PFSK-1 (cell line): ENCODE results near the gene PTDSS2.

Experiments
- POLR2AphosphoS5 ChIP-seq: IDR thresholded peaks from 2 replicates; pipeline ENCODE4 v1.6.1; 2012; ENCODE audit warnings: low read depth, mild to moderate bottlenecking, control low read depth, low read length, moderate library complexity
- REST ChIP-seq, 2 experiments: IDR thresholded peaks; 2 replicates each; pipeline versions ENCODE4 v1.6.1 to v1.8.0; 2011 to 2012; ENCODE audit warnings: low read depth in 2 of 2, low read length in 2 of 2, control low read depth in 1 of 2, inconsistent platforms in 1 of 2, mild to moderate bottlenecking in 1 of 2, moderate library complexity in 1 of 2; ENCODE audit not compliant: insufficient read depth in 1 of 2
- SIN3A ChIP-seq: IDR thresholded peaks from 2 replicates; pipeline ENCODE4 v1.6.1; 2012; ENCODE audit warnings: mild to moderate bottlenecking, low read length, moderate library complexity, borderline replicate concordance; ENCODE audit not compliant: insufficient read depth
- TAF1 ChIP-seq: IDR thresholded peaks from 2 replicates; pipeline ENCODE4 v1.6.1; 2012; ENCODE audit warnings: low read length, control low read depth, borderline replicate concordance; ENCODE audit not compliant: insufficient read depth

GRCh38 chr11:440065-441042 is 9.7 kb upstream of the PTDSS2 start:
- TF ChIP-seq TAF1 (no peak), POLR2AphosphoS5 (no peak), REST (IDR thresholded peaks at IDR 0.05; ENCODE audit: insufficient read depth in 1 of 2, low read depth in 2 of 2, low read length in 2 of 2) (no peak), SIN3A (no peak)
